ENCODE results near the gene FANCL.
"Not testable (repeated sequence)": the region's sequence is repeated elsewhere in the genome, so short reads cannot be mapped to it uniquely, and the experiment has no call there.

FANCL gene

GRCh38 chr2:58138396-58139030, 102.6 kb downstream of the FANCL start:
- no peak for DNase-seq

- DNase-seq, result no peak
These were observed 103.3 kb downstream of the FANCL start for GRCh38 chr2:58137856-58138255.

GRCh38 chr2:58137221-58137620, 103.9 kb downstream of the FANCL start:
- DNase-seq, result no peak

- no peak for DNase-seq
These were observed 105.3 kb downstream of the FANCL start for GRCh38 chr2:58135861-58136260.

GRCh38 chr2:58133395-58133794, 107.7 kb downstream of the FANCL start:
- no peak for DNase-seq

- DNase-seq, result no peak
These were observed 109.7 kb downstream of the FANCL start for GRCh38 chr2:58131191-58132011.

- DNase-seq, result no peak
These were observed 110.9 kb downstream of the FANCL start for GRCh38 chr2:58130238-58130637.

- DNase-seq, result no peak
These were observed 114.0 kb downstream of the FANCL start for GRCh38 chr2:58127111-58127510.

GRCh38 chr2:58122540-58122939, 118.6 kb downstream of the FANCL start:
- no peak for DNase-seq

- DNase-seq, result no peak
These were observed 119.1 kb downstream of the FANCL start for GRCh38 chr2:58122040-58122439.

- no peak for DNase-seq
These were observed 120.4 kb downstream of the FANCL start for GRCh38 chr2:58120626-58121229.

- not testable (repeated sequence) for DNase-seq
These were observed 127.6 kb downstream of the FANCL start for GRCh38 chr2:58113563-58113962.

- no peak for DNase-seq
These were observed 130.4 kb downstream of the FANCL start for GRCh38 chr2:58110765-58111164.

- no peak for DNase-seq
These were observed 131.6 kb downstream of the FANCL start for GRCh38 chr2:58109481-58109880.

Measured in activated T-cell treated with anti-CD3 and anti-CD28 coated beads, Interleukin-2, amount 50 U/mL, for 48 hours (primary cell).